GM18858 (cell line): ENCODE measurements around the gene RPP21.

Experiments used
- ATAC-seq: cut with Tn5 transposase; IDR thresholded peaks from one replicate; pipeline ENCODE4 v1.9.1; 2021; ENCODE audit not compliant: unreplicated experiment

The RPP21 gene

GRCh38 chr6:30328397-30328796 lies 16.6 kb upstream of the RPP21 start:
- ATAC-seq, result no peak

- ATAC-seq, result no peak
Measured at GRCh38 chr6:30329331-30329730, 15.6 kb upstream of the RPP21 start.

DNA sequence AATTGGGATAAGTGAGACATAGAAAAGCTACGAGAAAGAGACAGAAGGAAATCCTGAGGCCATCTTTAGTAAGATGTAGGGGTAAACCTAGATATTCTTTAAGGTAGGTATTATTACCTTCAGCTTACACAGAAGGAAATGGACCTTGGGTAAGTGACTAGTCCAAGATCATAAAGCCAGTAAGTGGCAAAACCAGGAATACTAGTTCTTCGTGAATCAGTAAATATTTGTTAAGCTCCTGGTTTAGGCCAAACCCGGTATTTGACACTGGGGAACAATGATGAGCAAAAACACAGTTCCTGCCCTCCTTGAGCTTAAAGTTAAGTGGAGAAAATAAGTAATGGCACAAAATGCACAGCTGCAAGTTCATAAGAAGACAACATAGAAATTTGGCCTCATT lies 13.0 kb upstream of the RPP21 start:
- ATAC-seq, result no peak

GRCh38 chr6:30334075-30334783 lies 10.7 kb upstream of the RPP21 start:
- ATAC-seq, result no peak

- no peak for ATAC-seq
Measured at GRCh38 chr6:30340589-30341054, 4.3 kb upstream of the RPP21 start.

GRCh38 chr6:30341218-30341617 lies 3.7 kb upstream of the RPP21 start:
- ATAC-seq, result no peak

GRCh38 chr6:30341728-30342127 lies 3.2 kb upstream of the RPP21 start:
- no peak for ATAC-seq

GRCh38 chr6:30344191-30344867 lies 627 bp upstream of the RPP21 start:
- no peak for ATAC-seq

- no peak for ATAC-seq
Measured at GRCh38 chr6:30345852-30346251, 896 bp downstream of the RPP21 start.

- ATAC-seq, result no peak
Measured at GRCh38 chr6:30348957-30349356, 4.0 kb downstream of the RPP21 start.

DNA sequence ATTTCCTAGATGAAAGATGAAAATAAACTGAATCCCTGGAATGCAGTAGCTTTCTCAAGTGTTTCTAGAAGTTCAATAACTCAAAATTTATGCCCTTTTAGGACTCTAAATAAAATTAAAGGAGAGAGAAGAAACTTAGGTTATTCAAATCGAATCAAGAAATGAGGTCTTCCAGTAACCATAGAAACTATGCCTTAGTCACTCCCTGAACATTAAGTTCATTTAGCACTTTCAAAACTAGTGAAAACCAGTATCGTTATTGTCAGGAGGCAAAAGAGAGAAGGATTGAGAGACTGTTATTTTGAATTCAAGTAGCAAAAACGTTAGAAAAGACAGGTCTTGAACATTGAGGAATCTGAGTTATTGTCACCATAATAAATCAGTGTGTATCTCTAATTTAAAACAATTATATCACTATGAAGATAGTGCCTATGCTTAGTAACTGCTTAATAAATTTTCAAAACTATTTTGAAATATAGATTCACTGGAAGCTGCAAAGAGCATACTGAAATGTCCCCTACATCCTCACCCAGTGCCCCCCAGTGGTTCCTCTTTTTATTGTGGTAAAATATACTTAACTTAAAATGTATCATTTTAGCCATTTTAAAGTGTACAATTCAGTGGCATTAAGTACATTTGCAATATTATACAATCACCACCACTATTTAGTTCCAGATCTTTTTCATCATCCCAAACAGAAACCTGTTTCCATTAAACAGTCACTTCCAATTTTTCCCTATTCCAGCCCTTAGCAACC lies 4.6 kb downstream of the RPP21 start:
- no peak for ATAC-seq

GRCh38 chr6:30350524-30350923 lies 5.6 kb downstream of the RPP21 start:
- ATAC-seq, result no peak

DNA sequence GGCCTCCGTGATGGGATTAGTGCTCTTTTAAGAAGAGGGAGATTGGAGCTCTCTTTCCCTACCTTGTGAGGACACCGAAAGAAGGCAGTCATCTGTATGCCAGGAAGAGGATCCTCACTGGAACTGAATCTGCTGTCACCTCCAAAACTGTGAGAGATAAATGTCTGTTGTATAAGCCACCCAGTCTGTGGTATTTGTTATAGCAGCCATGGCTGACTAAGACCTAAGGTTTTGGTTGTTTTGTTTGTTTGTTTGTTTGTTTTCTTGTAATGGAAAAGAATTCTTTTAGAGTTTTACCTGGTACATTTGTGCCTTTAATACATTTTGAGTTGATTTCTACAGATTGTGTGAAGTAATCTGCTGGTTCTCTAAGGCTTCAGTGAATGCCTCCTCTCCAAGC lies 7.6 kb downstream of the RPP21 start:
- ATAC-seq, result no peak

DNA sequence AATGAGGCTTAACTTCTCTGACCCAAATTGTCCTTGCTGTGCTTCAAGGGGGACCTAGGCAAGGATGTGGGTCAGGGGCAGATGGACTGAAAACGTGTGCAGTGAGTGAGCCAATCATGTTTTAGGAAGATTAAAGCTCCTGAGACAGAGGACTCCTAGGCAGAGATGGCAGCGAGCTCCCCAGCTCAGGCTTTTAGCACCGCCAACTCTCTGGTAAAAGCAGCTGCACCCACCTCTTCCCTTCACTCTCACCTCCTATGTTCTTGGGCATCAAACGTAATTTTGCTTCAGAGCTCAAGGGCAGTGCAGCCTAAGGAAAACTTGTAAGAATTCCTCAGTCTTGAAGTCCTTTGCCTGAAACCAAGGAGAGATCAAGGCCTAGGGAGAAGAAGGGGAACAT lies 10.3 kb downstream of the RPP21 start:
- no peak for ATAC-seq

- ATAC-seq, result no peak
Measured at GRCh38 chr6:30356536-30356935, 11.6 kb downstream of the RPP21 start.

- no peak for ATAC-seq
Measured at GRCh38 chr6:30357678-30358540, 13.0 kb downstream of the RPP21 start.

GRCh38 chr6:30359276-30359675 lies 14.3 kb downstream of the RPP21 start:
- ATAC-seq, result no peak

GRCh38 chr6:30360139-30360538 lies 15.2 kb downstream of the RPP21 start:
- no peak for ATAC-seq

DNA sequence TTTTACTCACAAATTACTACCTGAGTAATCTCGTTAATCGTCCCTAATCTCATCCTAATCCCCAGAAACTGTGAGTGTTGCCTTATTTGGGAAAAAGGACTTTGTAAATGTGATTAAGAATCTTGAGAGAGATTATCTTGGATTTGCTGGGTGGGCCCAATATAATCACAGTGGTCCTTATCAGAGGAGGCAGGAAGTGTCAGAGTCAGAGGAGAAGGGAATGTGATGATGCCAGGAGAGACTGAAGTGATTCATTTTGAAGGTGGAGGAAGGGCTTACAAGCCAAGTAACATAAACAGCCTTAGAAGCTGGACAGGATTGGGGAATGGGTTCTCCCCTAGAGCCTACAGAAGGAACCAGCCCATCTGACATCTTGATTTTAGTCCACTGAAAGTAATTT lies 16.7 kb downstream of the RPP21 start:
- no peak for ATAC-seq

- no peak for ATAC-seq
Measured at GRCh38 chr6:30363459-30363858, 18.5 kb downstream of the RPP21 start.

- no peak for ATAC-seq
Measured at GRCh38 chr6:30364591-30364990, 19.6 kb downstream of the RPP21 start.
